K562 (cell line): Measurements from ENCODE around the gene CD36.

ENCODE experiments used
- EP400 ChIP-seq: fragments of 450-650 bp; IDR thresholded peaks from 2 replicates; pipeline ENCODE4 v1.6.1; 2017; ENCODE audit warnings: antibody characterized with exemption, mild to moderate bottlenecking, moderate library complexity
- GTF2F1 ChIP-seq: IDR thresholded peaks from 2 replicates; pipeline ENCODE4 v1.6.1; 2011; ENCODE audit warnings: low read depth, low read length, improper control_type of control experiment
- HDAC6 ChIP-seq: IDR thresholded peaks from 2 replicates; pipeline ENCODE4 v1.6.1; 2012; ENCODE audit warnings: low read depth, mild to moderate bottlenecking, control low read depth, inconsistent platforms, low read length, moderate library complexity
- KLF1 ChIP-seq: fragments of 450-650 bp; IDR thresholded peaks from 2 replicates; pipeline ENCODE4 v1.6.1; 2016; ENCODE audit warnings: missing genetic modification characterization, missing compliant biosample characterization
- POLR2A ChIP-seq: fragments of 450-650 bp; conservative IDR thresholded peaks from 2 replicates; pipeline ENCODE4 v1.6.1; 2016
- SMC3 ChIP-seq: conservative IDR thresholded peaks from 2 replicates; pipeline ENCODE4 v1.6.1; 2011; ENCODE audit warnings: low read depth, low read length, improper control_type of control experiment; ENCODE audit not compliant: insufficient read depth
- ZFX ChIP-seq: sonication (generic); formaldehyde crosslinking; IDR thresholded peaks from 2 replicates; pipeline ENCODE4 v1.8.0; 2022; ENCODE audit warnings: mild to moderate bottlenecking, missing genetic modification reagents, moderate library complexity
- ZNF778 ChIP-seq: fragments of 450-650 bp; formaldehyde crosslinking; IDR thresholded peaks from 2 replicates; pipeline ENCODE4 v1.4.0; 2020; ENCODE audit warnings: mild to moderate bottlenecking, moderate library complexity
- TF ChIP-seq, protein P1 (sequence below): sonication (generic); formaldehyde crosslinking; IDR thresholded peaks from 2 replicates; pipeline ENCODE4 v1.8.1; 2023; ENCODE audit warnings: mild to moderate bottlenecking, missing genetic modification reagents
- TF ChIP-seq, protein P2 (sequence below): fragments of 250-450 bp; sonication (Bioruptor Pico); IDR thresholded peaks from 2 replicates; pipeline ENCODE4 v1.5.1; 2021; ENCODE audit warnings: mild to moderate bottlenecking
- TF ChIP-seq, protein P3 (sequence below): IDR thresholded peaks from 3 replicates; pipeline ENCODE4 v1.6.1; 2011; ENCODE audit warnings: borderline replicate concordance, mild to moderate bottlenecking, moderate library complexity; ENCODE audit not compliant: insufficient read length; ENCODE audit errors: extremely low read depth
- TF ChIP-seq, protein P4 (sequence below): sonication (generic); formaldehyde crosslinking; IDR thresholded peaks from 2 replicates; pipeline ENCODE4 v1.8.0; 2022; ENCODE audit warnings: mild to moderate bottlenecking, missing genetic modification reagents

DNA sequence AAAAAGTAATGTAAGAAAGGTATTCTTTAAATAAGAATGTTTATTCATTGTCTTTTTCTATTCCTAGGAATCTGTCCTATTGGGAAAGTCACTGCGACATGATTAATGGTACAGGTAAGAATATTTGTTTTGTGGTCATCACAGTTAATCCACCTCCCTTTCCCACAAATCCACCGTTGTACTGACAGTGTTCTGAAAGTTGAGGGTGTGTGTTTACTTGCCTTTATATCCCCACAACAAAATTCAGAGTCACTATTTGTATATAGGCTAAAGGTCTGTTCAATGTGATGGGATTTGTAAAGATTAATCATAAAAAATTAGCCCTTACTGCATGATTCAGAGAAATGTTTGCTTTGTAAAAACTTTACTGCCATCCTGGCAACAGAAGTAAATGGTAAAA lies 27.9 kb downstream of the CD36 start:
- TF ChIP-seq, protein P1, sequence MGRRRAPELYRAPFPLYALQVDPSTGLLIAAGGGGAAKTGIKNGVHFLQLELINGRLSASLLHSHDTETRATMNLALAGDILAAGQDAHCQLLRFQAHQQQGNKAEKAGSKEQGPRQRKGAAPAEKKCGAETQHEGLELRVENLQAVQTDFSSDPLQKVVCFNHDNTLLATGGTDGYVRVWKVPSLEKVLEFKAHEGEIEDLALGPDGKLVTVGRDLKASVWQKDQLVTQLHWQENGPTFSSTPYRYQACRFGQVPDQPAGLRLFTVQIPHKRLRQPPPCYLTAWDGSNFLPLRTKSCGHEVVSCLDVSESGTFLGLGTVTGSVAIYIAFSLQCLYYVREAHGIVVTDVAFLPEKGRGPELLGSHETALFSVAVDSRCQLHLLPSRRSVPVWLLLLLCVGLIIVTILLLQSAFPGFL, result no peak
- TF ChIP-seq, protein P2, sequence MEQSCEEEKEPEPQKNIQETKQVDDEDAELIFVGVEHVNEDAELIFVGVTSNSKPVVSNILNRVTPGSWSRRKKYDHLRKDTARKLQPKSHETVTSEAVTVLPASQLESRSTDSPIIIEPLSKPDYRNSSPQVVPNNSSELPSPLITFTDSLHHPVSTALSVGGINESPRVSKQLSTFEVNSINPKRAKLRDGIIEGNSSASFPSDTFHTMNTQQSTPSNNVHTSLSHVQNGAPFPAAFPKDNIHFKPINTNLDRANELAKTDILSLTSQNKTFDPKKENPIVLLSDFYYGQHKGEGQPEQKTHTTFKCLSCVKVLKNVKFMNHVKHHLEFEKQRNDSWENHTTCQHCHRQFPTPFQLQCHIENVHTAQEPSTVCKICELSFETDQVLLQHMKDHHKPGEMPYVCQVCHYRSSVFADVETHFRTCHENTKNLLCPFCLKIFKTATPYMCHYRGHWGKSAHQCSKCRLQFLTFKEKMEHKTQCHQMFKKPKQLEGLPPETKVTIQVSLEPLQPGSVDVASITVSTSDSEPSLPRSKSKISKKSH (CRISPR knock-in tag), result no peak
- TF ChIP-seq ZNF778, result no peak
- no peak for TF ChIP-seq POLR2A
- TF ChIP-seq HDAC6, result no peak
- TF ChIP-seq, protein P3, sequence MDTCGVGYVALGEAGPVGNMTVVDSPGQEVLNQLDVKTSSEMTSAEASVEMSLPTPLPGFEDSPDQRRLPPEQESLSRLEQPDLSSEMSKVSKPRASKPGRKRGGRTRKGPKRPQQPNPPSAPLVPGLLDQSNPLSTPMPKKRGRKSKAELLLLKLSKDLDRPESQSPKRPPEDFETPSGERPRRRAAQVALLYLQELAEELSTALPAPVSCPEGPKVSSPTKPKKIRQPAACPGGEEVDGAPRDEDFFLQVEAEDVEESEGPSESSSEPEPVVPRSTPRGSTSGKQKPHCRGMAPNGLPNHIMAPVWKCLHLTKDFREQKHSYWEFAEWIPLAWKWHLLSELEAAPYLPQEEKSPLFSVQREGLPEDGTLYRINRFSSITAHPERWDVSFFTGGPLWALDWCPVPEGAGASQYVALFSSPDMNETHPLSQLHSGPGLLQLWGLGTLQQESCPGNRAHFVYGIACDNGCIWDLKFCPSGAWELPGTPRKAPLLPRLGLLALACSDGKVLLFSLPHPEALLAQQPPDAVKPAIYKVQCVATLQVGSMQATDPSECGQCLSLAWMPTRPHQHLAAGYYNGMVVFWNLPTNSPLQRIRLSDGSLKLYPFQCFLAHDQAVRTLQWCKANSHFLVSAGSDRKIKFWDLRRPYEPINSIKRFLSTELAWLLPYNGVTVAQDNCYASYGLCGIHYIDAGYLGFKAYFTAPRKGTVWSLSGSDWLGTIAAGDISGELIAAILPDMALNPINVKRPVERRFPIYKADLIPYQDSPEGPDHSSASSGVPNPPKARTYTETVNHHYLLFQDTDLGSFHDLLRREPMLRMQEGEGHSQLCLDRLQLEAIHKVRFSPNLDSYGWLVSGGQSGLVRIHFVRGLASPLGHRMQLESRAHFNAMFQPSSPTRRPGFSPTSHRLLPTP, result no peak
- no peak for TF ChIP-seq SMC3
- no peak for TF ChIP-seq GTF2F1
- TF ChIP-seq, protein P4, sequence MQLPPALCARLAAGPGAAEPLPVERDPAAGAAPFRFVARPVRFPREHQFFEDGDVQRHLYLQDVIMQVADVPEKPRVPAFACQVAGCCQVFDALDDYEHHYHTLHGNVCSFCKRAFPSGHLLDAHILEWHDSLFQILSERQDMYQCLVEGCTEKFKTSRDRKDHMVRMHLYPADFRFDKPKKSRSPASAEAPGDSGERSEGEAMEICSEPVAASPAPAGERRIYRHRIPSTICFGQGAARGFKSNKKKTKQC, result no peak
- no peak for TF ChIP-seq EP400
- TF ChIP-seq KLF1 (tag), result no peak
- TF ChIP-seq ZFX (CRISPR knock-in tag), result no peak
